HEK293 (cell line): ENCODE data around the gene CCDC8.

ENCODE experiments used
- CTCF ChIA-PET: fragments of 350-600 bp; formaldehyde crosslinking; extraction: SDS; loops from one replicate; lab custom pipeline; 2021; ENCODE audit warnings: antibody characterized with exemption; lab: Yijun Ruan, JAX
- POLR2A ChIA-PET: fragments of 300-600 bp; formaldehyde crosslinking; extraction: SDS; loops from one replicate; lab custom pipeline; 2020; ENCODE audit warnings: antibody characterized with exemption, inconsistent platforms; lab: Yijun Ruan, JAX
- H3K27ac ChIP-seq: fragments of 200-500 bp; sonication (Bioruptor generic); 2 replicates; pipeline ENCODE4 v1.5.1; 2014; ENCODE audit warnings: low read depth, low read length, control low read depth, inconsistent platforms; ENCODE audit errors: extremely low read depth
- H3K36me3 ChIP-seq, 2 experiments: fragments of 200-500 bp in 1 of 2; sonication (Bioruptor generic) in 1 of 2; 1 replicate in 1 of 2; 2 replicates in 1 of 2; pipeline ENCODE4 v1.5.1; 2014 to 2017; ENCODE audit warnings: inconsistent platforms in 2 of 2, low read length in 2 of 2; ENCODE audit not compliant: control insufficient read depth in 2 of 2, insufficient read depth in 1 of 2
- H3K4me1 ChIP-seq: fragments of 200-500 bp; sonication (Bioruptor generic); 2 replicates; pipeline ENCODE4 v1.5.1; 2014; ENCODE audit warnings: mild to moderate bottlenecking, low read length, inconsistent platforms; ENCODE audit not compliant: control insufficient read depth, insufficient read depth
- H3K4me3 ChIP-seq: 2 replicates; pipeline ENCODE4 v1.5.1; 2011; ENCODE audit warnings: low read depth, mild to moderate bottlenecking, control low read depth, low read length, moderate library complexity
- H3K9me3 ChIP-seq: fragments of 200-500 bp; sonication (Bioruptor generic); 2 replicates; pipeline ENCODE4 v1.5.1; 2014; ENCODE audit warnings: low read depth, low read length, inconsistent platforms; ENCODE audit not compliant: control insufficient read depth, insufficient read depth
- KLF10 ChIP-seq: fragments of 450-650 bp; IDR thresholded peaks from 2 replicates; pipeline ENCODE4 v1.5.1; 2018; ENCODE audit warnings: missing biosample characterization, mild to moderate bottlenecking, missing genetic modification characterization
- KLF16 ChIP-seq: fragments of 450-650 bp; formaldehyde crosslinking; IDR thresholded peaks from 2 replicates; pipeline ENCODE4 v1.5.1; 2017; ENCODE audit warnings: missing biosample characterization, missing genetic modification characterization
- KLF8 ChIP-seq: fragments of 450-650 bp; formaldehyde crosslinking; IDR thresholded peaks from 2 replicates; pipeline ENCODE4 v1.5.1; 2016; ENCODE audit warnings: missing biosample characterization, missing genetic modification characterization
- PRDM4 ChIP-seq: fragments of 450-650 bp; formaldehyde crosslinking; IDR thresholded peaks from 2 replicates; pipeline ENCODE4 v1.5.1; 2017; ENCODE audit warnings: missing biosample characterization, missing genetic modification characterization
- ZNF133 ChIP-seq: fragments of 450-650 bp; formaldehyde crosslinking; IDR thresholded peaks from 2 replicates; pipeline ENCODE4 v1.5.1; 2016; ENCODE audit warnings: missing biosample characterization, missing genetic modification characterization
- ZNF155 ChIP-seq: fragments of 450-650 bp; formaldehyde crosslinking; IDR thresholded peaks from 2 replicates; pipeline ENCODE4 v1.5.1; 2016; ENCODE audit warnings: missing biosample characterization, missing genetic modification characterization
- ZNF221 ChIP-seq: fragments of 450-650 bp; formaldehyde crosslinking; IDR thresholded peaks from 2 replicates; pipeline ENCODE4 v1.5.1; 2017; ENCODE audit warnings: missing biosample characterization, missing genetic modification characterization, borderline replicate concordance
- ZNF302 ChIP-seq: fragments of 450-650 bp; formaldehyde crosslinking; IDR thresholded peaks from 2 replicates; pipeline ENCODE4 v1.5.1; 2016; ENCODE audit warnings: missing biosample characterization, missing genetic modification characterization, low read depth
- ZNF366 ChIP-seq: fragments of 450-650 bp; formaldehyde crosslinking; conservative IDR thresholded peaks from 2 replicates; pipeline ENCODE4 v1.5.1; 2016; ENCODE audit warnings: missing biosample characterization, missing genetic modification characterization
- ZNF530 ChIP-seq: fragments of 450-650 bp; formaldehyde crosslinking; IDR thresholded peaks from 2 replicates; pipeline ENCODE4 v1.5.1; 2016; ENCODE audit warnings: low read depth, missing biosample characterization, missing genetic modification characterization
- ZNF704 ChIP-seq: fragments of 450-650 bp; formaldehyde crosslinking; IDR thresholded peaks from 2 replicates; pipeline ENCODE4 v1.5.1; 2016; ENCODE audit warnings: missing biosample characterization, missing genetic modification characterization
- TF ChIP-seq, protein P1 (sequence below): fragments of 450-650 bp; formaldehyde crosslinking; IDR thresholded peaks from 2 replicates; pipeline ENCODE4; 2016; ENCODE audit warnings: missing biosample characterization, missing genetic modification characterization

CCDC8 gene

DNA sequence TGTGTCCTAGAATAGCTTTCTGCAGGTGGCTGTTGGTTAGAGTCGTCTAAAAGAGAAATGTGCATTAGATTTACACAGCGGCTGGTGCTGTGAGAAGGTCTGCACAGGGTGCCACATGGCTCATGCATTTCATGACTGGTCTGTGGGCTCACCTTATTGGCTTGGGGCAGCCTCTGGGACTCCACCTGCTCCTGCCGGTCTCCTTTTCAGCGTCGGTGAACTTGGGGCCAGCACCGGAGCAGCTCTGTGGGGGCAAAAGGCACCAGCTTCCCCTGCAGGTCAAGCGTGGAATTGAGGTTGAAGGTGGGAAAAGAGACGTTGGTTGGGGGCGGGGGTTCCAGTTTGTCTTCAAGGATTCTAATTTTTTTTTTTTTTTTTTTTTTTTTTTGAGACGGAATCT lies 18.5 kb upstream of the CCDC8 start:
- TF ChIP-seq ZNF302 = no peak
- TF ChIP-seq ZNF133 (tag by site-specific recombination) = no peak
- no peak for TF ChIP-seq ZNF221 (tag by site-specific recombination)
- TF ChIP-seq ZNF530 (tag by site-specific recombination) = no peak
- TF ChIP-seq ZNF704 (tag by site-specific recombination) = no peak
- TF ChIP-seq KLF8 (tag by site-specific recombination) = no peak
- no peak for TF ChIP-seq PRDM4 (tag by site-specific recombination)
- POLR2A ChIA-PET = interaction anchor here (0.7 to 1.4 kb wide), 2 partner anchors 19 to 235 kb away, joined by 5 to 7 read pairs; partner anchors contain the start of gene CCDC8
- no peaks in the 10 kb centered on the region for H3K9me3 ChIP-seq
- CTCF ChIA-PET = interaction anchor here (0.6 to 3.1 kb wide), 7 partner anchors 15 to 291 kb away, joined by 3 to 25 read pairs (median 3); no protein-coding TSS in a partner anchor
- H3K4me3 ChIP-seq = no peak overlapping the region
- no peak overlapping the region for H3K27ac ChIP-seq
- no peaks in the 10 kb centered on the region; the same call in 1 of the 2 replicates for H3K4me1 ChIP-seq
- H3K36me3 ChIP-seq = no peaks in the 10 kb centered on the region

- CTCF ChIA-PET = no interaction called here
- peaks cover 7% of the 10 kb centered on the region for H3K4me1 ChIP-seq
- TF ChIP-seq KLF16 (tag by site-specific recombination) = no peak
- no peak for TF ChIP-seq ZNF155
- peak; percentile 47; the same call in 1 of the 2 replicates for TF ChIP-seq ZNF366 (tag by site-specific recombination)
- TF ChIP-seq, protein P1, sequence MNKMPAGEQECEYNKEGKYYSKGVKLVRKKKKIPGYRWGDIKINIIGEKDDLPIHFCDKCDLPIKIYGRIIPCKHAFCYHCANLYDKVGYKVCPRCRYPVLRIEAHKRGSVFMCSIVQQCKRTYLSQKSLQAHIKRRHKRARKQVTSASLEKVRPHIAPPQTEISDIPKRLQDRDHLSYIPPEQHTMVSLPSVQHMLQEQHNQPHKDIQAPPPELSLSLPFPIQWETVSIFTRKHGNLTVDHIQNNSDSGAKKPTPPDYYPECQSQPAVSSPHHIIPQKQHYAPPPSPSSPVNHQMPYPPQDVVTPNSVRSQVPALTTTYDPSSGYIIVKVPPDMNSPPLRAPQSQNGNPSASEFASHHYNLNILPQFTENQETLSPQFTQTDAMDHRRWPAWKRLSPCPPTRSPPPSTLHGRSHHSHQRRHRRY (tag by site-specific recombination) = no peak
- no peak overlapping the region for H3K4me3 ChIP-seq
- no peaks in the 10 kb centered on the region for H3K36me3 ChIP-seq
- POLR2A ChIA-PET = interaction anchor here (0.6 kb wide), 1 partner anchor 22 kb away, joined by 3 read pairs; no protein-coding TSS in a partner anchor
- no peaks in the 10 kb centered on the region for H3K9me3 ChIP-seq
- no peak overlapping the region for H3K27ac ChIP-seq
Observed at GRCh38 chr19:46429999-46430398, 16.6 kb upstream of the CCDC8 start.

DNA sequence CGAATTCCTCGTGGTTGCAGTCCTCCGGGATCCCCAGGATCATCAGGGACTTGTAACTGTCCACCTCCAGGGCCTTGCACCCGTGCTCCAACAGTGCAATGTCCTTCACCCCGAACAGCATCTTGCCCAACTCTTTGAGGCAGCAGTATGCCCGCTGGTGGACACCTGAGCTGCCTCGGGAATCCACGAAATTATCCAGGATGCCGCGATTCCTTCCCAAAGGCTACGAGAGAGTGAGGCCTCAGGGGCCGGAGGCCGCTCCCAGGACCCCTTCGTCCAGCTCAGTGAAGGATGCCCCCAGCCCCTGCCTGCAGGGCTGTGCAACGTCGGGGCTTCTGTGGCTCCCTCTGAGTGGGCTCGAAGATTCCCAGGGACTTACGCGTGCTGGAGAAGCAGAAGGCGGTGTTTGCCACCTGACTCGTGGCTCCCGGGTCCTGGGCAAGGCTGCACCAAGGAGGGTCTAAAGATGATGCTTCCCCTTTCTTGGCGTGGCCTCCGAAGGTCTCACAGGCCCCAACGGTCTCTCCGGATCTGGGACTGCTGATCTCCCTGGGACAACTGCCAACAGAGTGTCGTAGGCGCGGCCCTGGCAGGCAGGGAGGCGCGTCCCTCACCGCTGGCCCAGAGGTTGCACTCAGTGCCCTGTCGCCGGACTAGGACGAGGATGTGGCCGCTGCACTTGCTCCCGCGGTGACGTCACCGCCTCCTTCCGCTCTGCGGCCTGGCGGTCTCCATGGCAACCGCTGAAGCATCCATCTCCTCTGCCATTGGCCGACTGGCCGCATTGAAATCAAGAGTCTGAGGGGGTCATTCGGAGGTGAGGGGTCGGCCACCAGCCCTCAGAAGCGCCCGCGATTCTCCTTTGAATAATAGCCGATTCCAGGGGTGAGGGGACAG lies 15.1 kb upstream of the CCDC8 start, which contains the start of gene PNMA8C:
TSS of gene PNMA8C (minus strand) at position 698 of the 897 bp plus-strand sequence. CDS start at position 121, 577 bp downstream.
- H3K36me3 ChIP-seq = no peaks in the 10 kb centered on the region
- no peaks in the 10 kb centered on the region for H3K9me3 ChIP-seq
- H3K4me1 ChIP-seq = peaks cover 7% of the 10 kb centered on the region
- TF ChIP-seq KLF10 = no peak
- TF ChIP-seq ZNF133 (tag by site-specific recombination) = peak; percentile 41; the same call in 1 of the 2 replicates
- ChIA-PET POLR2A (no interaction called here), CTCF (interaction anchor here (0.7 to 1.9 kb wide), 5 partner anchors 22 to 168 kb away, joined by 3 to 10 read pairs (median 4); no protein-coding TSS in a partner anchor)
- H3K27ac ChIP-seq = no peak within 1 kb of the TSS
- H3K4me3 ChIP-seq = peak within 1 kb of the TSS; percentile 14; the same call in 1 of the 2 replicates
